Ovary (tissue), 3 donors: Measurements from ENCODE around the gene ME2.

Source experiments
- CTCF ChIP-seq, 3 donors: fragments of 450-650 bp in 2 of 3; fragments of 200-600 bp in 1 of 3; IDR thresholded peaks; one replicate each; pipeline versions ENCODE4 v1.5.1 to v1.8.0; 2016 to 2022; ENCODE audit warnings: antibody characterized with exemption in 3 of 3, mild to moderate bottlenecking in 1 of 3
- EP300 ChIP-seq: sonication (generic); formaldehyde crosslinking; IDR thresholded peaks from one replicate; pipeline ENCODE4 v1.6.1; 2017; ENCODE audit warnings: antibody characterized with exemption
- donor health status: DM: no; HTN: no; CAD: no.

GRCh38 chr18:50924372-50924771 is 45.5 kb downstream of the ME2 start:
- TF ChIP-seq CTCF (IDR thresholded peaks at IDR 0.05) (no peak), EP300 (no peak)
